Lung microvascular endothelial cell (primary cell): ENCODE data around the gene CPNE1. TPM values are rescaled to one million over a fixed set of nuclear protein-coding genes. Genes with fewer than 3 reads are reported as not detected.

ENCODE experiments used
- total RNA-seq: library from RNA; depleted of rRNA; stranded (reverse); fragments of >200 nt; gene quantifications from 2 replicates; pipeline ENCODE4 v1.2.1, GENCODE V29; 2014

CPNE1 gene
- total RNA-seq, 1 donor from 2014 or later = 118 TPM

Other genes with a start within 250 kb of the CPNE1 start
- gene GDF5, start 226.7 kb downstream of the CPNE1 start, total RNA-seq = not detected in 2 replicates
- gene CEP250, start 209.3 kb downstream of the CPNE1 start, total RNA-seq = 6.2 and 7.6 TPM in 2 replicates
- gene C20orf173, start 135.2 kb downstream of the CPNE1 start, total RNA-seq = not detected in 2 replicates
- 280 and 434 TPM in 2 replicates for gene ERGIC3, start 122.8 kb downstream of the CPNE1 start, total RNA-seq
- 12.6 and 19.0 TPM in 2 replicates for gene SPAG4, start 49.1 kb downstream of the CPNE1 start, total RNA-seq
- gene RBM12, start within 50 bp of the CPNE1 start, total RNA-seq = 30.9 and 38.7 TPM in 2 replicates
- gene NFS1, start 34.5 kb upstream of the CPNE1 start, total RNA-seq = 8.9 and 10.5 TPM in 2 replicates
- 284 TPM in 2 replicates for gene ROMO1, start 34.5 kb upstream of the CPNE1 start, total RNA-seq
- 231 and 313 TPM in 2 replicates for gene RBM39, start 77.4 kb upstream of the CPNE1 start, total RNA-seq
- gene PHF20, start 107.1 kb upstream of the CPNE1 start, total RNA-seq = 17.9 and 20.6 TPM in 2 replicates